HFFc6 (cell line): ENCODE results near the gene LIMS1. TPM values are rescaled to one million over a fixed set of nuclear protein-coding genes. Genes with fewer than 3 reads are reported as not detected.
"Not testable (repeated sequence)": the region's sequence is repeated elsewhere in the genome, so short reads cannot be mapped to it uniquely, and the experiment has no call there.

Experiments used
- DNase-seq: peaks from one replicate; pipeline ENCODE4 v3.0.0-alpha.2; 2018
- H3K27ac Mint-ChIP-seq: 2 replicates; pipeline ENCODE4 v1.8.0; 2020; ENCODE audit warnings: mild to moderate bottlenecking, mixed read lengths
- H3K27me3 Mint-ChIP-seq: 2 replicates; pipeline ENCODE4 v1.8.0; 2021; ENCODE audit warnings: mild to moderate bottlenecking, moderate library complexity, mixed read lengths; ENCODE audit not compliant: insufficient read depth
- H3K36me3 Mint-ChIP-seq: 2 replicates; pipeline ENCODE4 v1.8.0; 2021; ENCODE audit warnings: low read depth, mixed read lengths
- H3K4me1 Mint-ChIP-seq: 2 replicates; pipeline ENCODE4 v1.8.0; 2020; ENCODE audit warnings: low read depth, mixed read lengths
- H3K4me3 Mint-ChIP-seq: 2 replicates; pipeline ENCODE4 v1.8.0; 2020; ENCODE audit warnings: mild to moderate bottlenecking, moderate library complexity, mixed read lengths
- H3K9me3 Mint-ChIP-seq: 2 replicates; pipeline ENCODE4 v1.8.0; 2020; ENCODE audit warnings: mild to moderate bottlenecking, mixed read lengths
- total RNA-seq, 6 experiments: library from RNA; stranded (reverse); fragmentation: NEBNext Ultra II Directional; extraction: Animal tissue kit (Norgen Biotek cat#: 25700); gene quantifications; 2 replicates in 1 of 6; 3 replicates in 5 of 6; pipeline ENCODE4 v1.2.3, GENCODE V29; 2021
- TF ChIP-seq, protein P1 (sequence below): fragments of 200-600 bp; sonication (generic); IDR thresholded peaks from 2 replicates; pipeline ENCODE4 v1.5.0; 2021; ENCODE audit warnings: antibody characterized with exemption, mild to moderate bottlenecking

The LIMS1 gene
- total RNA-seq, 6 experiments from 2014 or later, result 57.0 to 58.7 (median 57.8) TPM

DNA sequence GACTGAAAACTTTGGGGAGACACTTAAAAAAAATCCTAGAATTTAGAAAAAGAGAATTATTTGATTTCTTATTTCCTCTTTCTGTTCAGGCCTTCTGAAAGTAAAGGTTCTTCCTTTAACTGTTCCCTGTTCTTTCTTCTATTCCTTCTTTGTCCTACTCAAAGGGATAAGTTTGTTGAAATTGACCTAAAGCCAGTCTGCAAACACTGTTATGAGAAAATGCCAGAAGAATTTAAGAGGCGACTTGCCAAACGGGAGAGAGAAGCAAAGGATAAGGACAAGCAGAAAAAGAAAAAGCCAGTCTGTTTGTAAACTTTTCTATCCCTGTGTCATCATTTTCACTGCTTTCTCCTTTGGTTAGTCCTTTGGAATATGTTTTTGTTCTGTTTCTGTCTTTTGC, 146.5 kb downstream of the LIMS1 start:
- H3K4me1 Mint-ChIP-seq, result peaks cover 29% of the 10 kb centered on the region
- H3K4me3 Mint-ChIP-seq, DNase-seq, H3K27me3 Mint-ChIP-seq, H3K27ac Mint-ChIP-seq, H3K9me3 Mint-ChIP-seq, H3K36me3 Mint-ChIP-seq: not testable (repeated sequence)

GRCh38 chr2:108688818-108689756, 154.8 kb downstream of the LIMS1 start:
- H3K9me3 Mint-ChIP-seq, H3K27me3 Mint-ChIP-seq, H3K27ac Mint-ChIP-seq, H3K4me3 Mint-ChIP-seq, H3K4me1 Mint-ChIP-seq, DNase-seq, H3K36me3 Mint-ChIP-seq: not testable (repeated sequence)

DNA sequence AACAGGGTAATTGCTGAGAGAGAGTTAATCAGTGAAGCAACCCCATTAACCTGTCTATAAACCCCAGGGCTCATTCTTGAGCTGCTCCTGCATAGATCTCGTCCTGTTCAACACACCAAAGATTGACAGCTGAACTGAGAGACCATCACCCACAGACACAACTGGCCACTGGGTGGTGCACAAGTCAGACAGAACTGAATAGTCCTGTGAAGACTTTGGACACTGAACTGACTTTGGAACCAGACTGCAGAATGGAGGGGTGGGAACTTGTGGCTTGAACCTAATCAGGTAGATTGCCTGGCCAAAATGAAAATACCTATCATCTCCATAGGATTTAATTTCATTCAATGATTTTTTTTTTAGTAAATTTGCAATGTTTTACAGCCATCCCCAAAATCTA, 155.7 kb downstream of the LIMS1 start:
- not testable (repeated sequence) for H3K9me3 Mint-ChIP-seq, H3K27me3 Mint-ChIP-seq, H3K27ac Mint-ChIP-seq, H3K4me3 Mint-ChIP-seq, H3K4me1 Mint-ChIP-seq, DNase-seq, H3K36me3 Mint-ChIP-seq

DNA sequence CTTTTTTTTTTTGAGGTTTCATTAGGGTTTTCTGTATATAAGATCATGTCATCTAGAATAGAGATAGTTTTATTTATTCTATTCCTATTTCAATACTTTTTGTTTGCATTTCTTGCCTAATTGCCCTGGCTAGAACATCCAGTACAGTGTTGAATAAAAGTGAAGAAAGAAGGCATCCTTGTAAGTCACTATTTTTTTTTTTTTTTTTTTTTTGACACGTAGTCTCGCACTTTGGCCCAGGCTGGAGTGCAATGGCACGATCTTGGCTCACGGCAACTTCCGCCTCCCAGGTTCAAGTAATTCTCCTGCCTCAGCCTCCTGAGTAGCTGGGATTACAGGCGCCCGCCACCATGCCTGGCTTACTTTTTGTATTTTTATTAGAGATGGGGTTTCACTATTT, 157.2 kb downstream of the LIMS1 start:
- DNase-seq, result no peak
- Mint-ChIP-seq H3K4me3 (no peak overlapping the region), H3K36me3 (no peaks in the 10 kb centered on the region), H3K9me3 (no peaks in the 10 kb centered on the region), H3K27ac (no peak overlapping the region), H3K27me3 (no peaks in the 10 kb centered on the region; the same call in 1 of the 2 replicates), H3K4me1 (peaks cover 4% of the 10 kb centered on the region; the same call in 1 of the 2 replicates)
- TF ChIP-seq, protein P1, sequence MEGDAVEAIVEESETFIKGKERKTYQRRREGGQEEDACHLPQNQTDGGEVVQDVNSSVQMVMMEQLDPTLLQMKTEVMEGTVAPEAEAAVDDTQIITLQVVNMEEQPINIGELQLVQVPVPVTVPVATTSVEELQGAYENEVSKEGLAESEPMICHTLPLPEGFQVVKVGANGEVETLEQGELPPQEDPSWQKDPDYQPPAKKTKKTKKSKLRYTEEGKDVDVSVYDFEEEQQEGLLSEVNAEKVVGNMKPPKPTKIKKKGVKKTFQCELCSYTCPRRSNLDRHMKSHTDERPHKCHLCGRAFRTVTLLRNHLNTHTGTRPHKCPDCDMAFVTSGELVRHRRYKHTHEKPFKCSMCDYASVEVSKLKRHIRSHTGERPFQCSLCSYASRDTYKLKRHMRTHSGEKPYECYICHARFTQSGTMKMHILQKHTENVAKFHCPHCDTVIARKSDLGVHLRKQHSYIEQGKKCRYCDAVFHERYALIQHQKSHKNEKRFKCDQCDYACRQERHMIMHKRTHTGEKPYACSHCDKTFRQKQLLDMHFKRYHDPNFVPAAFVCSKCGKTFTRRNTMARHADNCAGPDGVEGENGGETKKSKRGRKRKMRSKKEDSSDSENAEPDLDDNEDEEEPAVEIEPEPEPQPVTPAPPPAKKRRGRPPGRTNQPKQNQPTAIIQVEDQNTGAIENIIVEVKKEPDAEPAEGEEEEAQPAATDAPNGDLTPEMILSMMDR, result no peak

- H3K27ac Mint-ChIP-seq, result no peak overlapping the region
- H3K27me3 Mint-ChIP-seq, result peaks cover 3% of the 10 kb centered on the region
- no peaks in the 10 kb centered on the region for H3K36me3 Mint-ChIP-seq
- TF ChIP-seq, protein P1, result no peak
- H3K4me3 Mint-ChIP-seq, result no peak overlapping the region
- H3K9me3 Mint-ChIP-seq, result no peaks in the 10 kb centered on the region
- no peak for DNase-seq
- peaks cover 8% of the 10 kb centered on the region for H3K4me1 Mint-ChIP-seq
Measured at GRCh38 chr2:108701208-108701607, 166.9 kb downstream of the LIMS1 start.

DNA sequence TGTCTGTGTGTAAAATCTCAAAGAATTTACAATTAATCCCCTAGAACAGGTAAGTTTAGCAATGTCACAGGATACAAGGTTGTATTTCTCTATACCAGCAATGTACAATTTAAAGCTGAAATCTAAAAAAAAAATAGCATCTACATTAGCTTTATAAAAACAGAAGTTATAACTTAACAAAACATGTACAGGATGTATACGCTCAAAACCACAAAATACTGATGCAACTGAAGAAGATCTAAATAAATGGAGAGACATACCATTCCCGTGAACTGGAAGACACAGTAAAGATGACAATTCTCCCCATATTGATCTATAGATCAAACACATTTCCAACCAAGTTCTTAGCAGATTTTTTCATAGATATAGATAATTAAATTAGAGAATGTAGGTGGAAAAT, 167.5 kb downstream of the LIMS1 start:
- H3K9me3 Mint-ChIP-seq, result no peaks in the 10 kb centered on the region
- H3K4me1 Mint-ChIP-seq, result peaks cover 8% of the 10 kb centered on the region
- peaks cover 5% of the 10 kb centered on the region for H3K27me3 Mint-ChIP-seq
- no peak overlapping the region for H3K4me3 Mint-ChIP-seq
- TF ChIP-seq, protein P1, result no peak
- DNase-seq, result no peak
- no peak overlapping the region for H3K27ac Mint-ChIP-seq
- no peaks in the 10 kb centered on the region for H3K36me3 Mint-ChIP-seq

GRCh38 chr2:108704871-108705270, 170.6 kb downstream of the LIMS1 start:
- DNase-seq, result no peak
- no peaks in the 10 kb centered on the region; the same call in 1 of the 2 replicates for H3K36me3 Mint-ChIP-seq
- peaks cover 5% of the 10 kb centered on the region for H3K27me3 Mint-ChIP-seq
- TF ChIP-seq, protein P1, result no peak
- H3K4me1 Mint-ChIP-seq, result peaks cover 8% of the 10 kb centered on the region
- no peak overlapping the region for H3K27ac Mint-ChIP-seq
- no peak overlapping the region for H3K4me3 Mint-ChIP-seq
- H3K9me3 Mint-ChIP-seq, result peaks cover 4% of the 10 kb centered on the region
